GM12878 (cell line): ENCODE measurements around the gene VLDLR. TPM values are rescaled to one million over a fixed set of nuclear protein-coding genes. Genes with fewer than 3 reads are reported as not detected.

Experiments
- ATAC-seq: fragments of 200-7000 bp; cut with Tn5 transposase; 3 replicates; pipeline ENCODE4 v1.9.1; 2020; ENCODE audit warnings: mild to moderate bottlenecking, moderate library complexity
- BruUV-seq: library from RNA; stranded (reverse); fragments of 400-500 nt; replicated peaks from 2 replicates; lab custom pipeline; 2021; lab: Mats Ljungman, UMichigan
- CTCF ChIA-PET: fragments of 300-600 bp; sonication (Branson Sonifier 250); formaldehyde crosslinking; extraction: SDS; loops from one replicate; lab custom pipeline; 2021; ENCODE audit warnings: inconsistent platforms; lab: Yijun Ruan, JAX
- POLR2A ChIA-PET: fragments of 350-600 bp; formaldehyde crosslinking; extraction: SDS; loops from one replicate; lab custom pipeline; 2021; ENCODE audit warnings: inconsistent platforms; lab: Charles Lee
- RAD21 ChIA-PET: fragments of 300-600 bp; sonication (Branson Sonifier 250); formaldehyde crosslinking; loops from one replicate; lab custom pipeline; 2023; ENCODE audit warnings: antibody characterized with exemption; ENCODE audit not compliant: unreplicated experiment; lab: Charles Lee
- SMC1A ChIA-PET: fragments of 300-600 bp; sonication (Branson Sonifier 250); formaldehyde crosslinking; loops from one replicate; lab custom pipeline; 2023; ENCODE audit not compliant: unreplicated experiment, uncharacterized antibody; lab: Charles Lee
- DNase-seq: peaks from one replicate; pipeline ENCODE4 v3.0.0-alpha.2; 2011; ENCODE audit warnings: low read depth, low spot score
- FAIRE-seq: peaks from 3 replicates; lab custom pipeline; 2011; peaks lifted over from hg19 to GRCh38; lab: Jason Lieb, UNC
- H2AFZ ChIP-seq: 2 replicates; pipeline ENCODE4 v1.6.0; 2011; ENCODE audit warnings: low read depth, low read length, control low read depth; ENCODE audit not compliant: control insufficient read depth
- H3K27ac ChIP-seq: 2 replicates; pipeline ENCODE4 v1.5.1; 2011; ENCODE audit warnings: control low read depth; ENCODE audit not compliant: control insufficient read depth, insufficient read depth
- H3K27me3 ChIP-seq, 2 experiments: replicated peaks in 1 of 2; 2 replicates each; pipeline versions ENCODE4 v1.6.0 to v1.6.1; 2011; ENCODE audit warnings: low read length in 1 of 2; ENCODE audit not compliant: control insufficient read depth in 2 of 2, insufficient read depth in 2 of 2
- H3K36me3 ChIP-seq, 2 experiments: 2 replicates each; pipeline ENCODE4 v1.5.1; 2011; ENCODE audit warnings: low read length in 1 of 2; ENCODE audit not compliant: control insufficient read depth in 2 of 2, insufficient read depth in 2 of 2
- H3K4me1 ChIP-seq: 2 replicates; pipeline ENCODE4 v1.6.1; 2011; ENCODE audit warnings: mild to moderate bottlenecking, low read length, moderate library complexity, mixed read lengths; ENCODE audit not compliant: control insufficient read depth, insufficient read depth
- H3K4me2 ChIP-seq: 2 replicates; pipeline ENCODE4 v1.6.0; 2011; ENCODE audit warnings: control low read depth; ENCODE audit not compliant: control insufficient read depth, insufficient read depth
- H3K4me3 ChIP-seq: fragments of 200-600 bp; sonication (generic); 2 replicates; pipeline ENCODE4 v1.5.1; 2016
- H3K79me2 ChIP-seq: 2 replicates; pipeline ENCODE4 v1.6.0; 2011; ENCODE audit warnings: low read length; ENCODE audit not compliant: control insufficient read depth, insufficient read depth
- H3K9ac ChIP-seq: 2 replicates; pipeline ENCODE4 v1.8.0; 2011; ENCODE audit warnings: low read length, control low read depth, mixed read lengths; ENCODE audit not compliant: control insufficient read depth, insufficient read depth
- H3K9me3 ChIP-seq: replicated peaks from 3 replicates; pipeline ENCODE4 v1.5.1; 2011; ENCODE audit warnings: mild to moderate bottlenecking, low read length; ENCODE audit not compliant: control insufficient read depth, insufficient read depth
- H4K20me1 ChIP-seq: 2 replicates; pipeline ENCODE4 v1.6.0; 2011; ENCODE audit not compliant: control insufficient read depth, insufficient read depth
- SMAD1 ChIP-seq: fragments of 450-650 bp; IDR thresholded peaks from 2 replicates; pipeline ENCODE4 v1.6.1; 2018; ENCODE audit warnings: mild to moderate bottlenecking, low read depth; ENCODE audit not compliant: partially characterized antibody
- TAF1 ChIP-seq: IDR thresholded peaks from 2 replicates; pipeline ENCODE4 v1.6.1; 2011; ENCODE audit warnings: mild to moderate bottlenecking, low read depth, low read length, borderline replicate concordance
- TBL1XR1 ChIP-seq: IDR thresholded peaks from 2 replicates; pipeline ENCODE4 v1.6.1; 2012; ENCODE audit warnings: low read depth, low read length, improper control_type of control experiment
- WGBS: methylation state at CpG from one replicate; pipeline ENCODE4 v1.1.6; 2016; ENCODE audit warnings: low lambda C conversion rate; ENCODE audit not compliant: insufficient replicate concordance, insufficient coverage; ENCODE audit errors: missing lambda C conversion rate; 5-methylcytosine and 5-hydroxymethylcytosine counted together
- in situ Hi-C: fragments of 300-500 bp; cut with MboI; formaldehyde crosslinking; loops from 9 replicates; pipeline ENCODE4 v1.14.3; 2018; ENCODE audit warnings: mixed read lengths
- intact Hi-C: fragments of 100-400 bp; cut with micrococcal nuclease; formaldehyde crosslinking; loops from one replicate; pipeline ENCODE4 v1.14.2; 2022; ENCODE audit not compliant: unreplicated experiment
- polyA plus RNA-seq, 11 experiments: library from polyadenylated mRNA; depleted of rRNA in 4 of 11; unstranded in 6 of 11; stranded (reverse) in 5 of 11; fragments of >200 nt; fragmentation: Nextera tagmentation in 4 of 11; fragmentation: Illumina TruSeq in 1 of 11; extraction: Ambion mirVana in 4 of 11; extraction: Trizol in 1 of 11; gene quantifications; 1 replicate in 1 of 11; 2 replicates in 10 of 11; pipeline versions ENCODE4 v1.2.1 to v1.2.3, GENCODE V29; 2011 to 2016; ENCODE audit warnings: inconsistent platforms in 2 of 11, missing spikeins in 2 of 11, low read depth in 1 of 11
- total RNA-seq, 4 experiments: library from RNA; depleted of rRNA in 3 of 4; stranded (reverse); fragments of >200 nt in 3 of 4; fragmentation: Illumina TruSeq in 1 of 4; extraction: Trizol in 1 of 4; gene quantifications; 2 replicates each; pipeline versions ENCODE4 v1.2.1 to v1.2.3, GENCODE V29; 2013 to 2021
- TF ChIP-seq, protein P1 (sequence below): fragments of 450-650 bp; IDR thresholded peaks from 2 replicates; pipeline ENCODE4 v1.6.1; 2017; ENCODE audit warnings: mild to moderate bottlenecking, moderate library complexity
- TF ChIP-seq, protein P2 (sequence below): IDR thresholded peaks from 2 replicates; pipeline ENCODE4 v1.6.1; 2012; ENCODE audit warnings: mild to moderate bottlenecking, low read depth, low read length

Gene VLDLR
- total and polyA plus RNA-seq, 10 of the 15 experiments (the other 5 are each of a cell fraction or from before 2014, with no cell fraction given): 0.14 to 5.9 (median 0.57) TPM

DNA sequence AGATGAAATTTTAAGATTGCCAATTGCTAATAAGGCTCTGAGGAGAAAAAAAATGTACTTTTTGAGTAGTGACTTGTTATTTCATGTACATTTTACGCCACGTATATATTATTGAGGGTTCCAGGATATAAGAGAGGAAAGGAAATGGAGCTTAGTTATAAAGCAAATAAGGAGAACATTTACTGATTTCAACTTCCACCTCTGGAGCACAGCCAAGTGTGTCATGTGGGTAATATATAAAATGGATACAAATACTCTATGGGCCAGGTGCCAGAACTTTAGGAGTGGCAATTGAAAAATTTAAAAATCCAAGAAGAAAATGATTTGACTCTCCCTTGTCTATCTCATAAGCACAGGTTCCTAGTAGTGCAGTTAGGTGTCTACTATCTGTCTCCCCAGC is 45.0 kb upstream of the VLDLR start:
- TF ChIP-seq TBL1XR1 (no peak), TAF1 (no peak), SMAD1 (no peak)
- TF ChIP-seq, protein P1, sequence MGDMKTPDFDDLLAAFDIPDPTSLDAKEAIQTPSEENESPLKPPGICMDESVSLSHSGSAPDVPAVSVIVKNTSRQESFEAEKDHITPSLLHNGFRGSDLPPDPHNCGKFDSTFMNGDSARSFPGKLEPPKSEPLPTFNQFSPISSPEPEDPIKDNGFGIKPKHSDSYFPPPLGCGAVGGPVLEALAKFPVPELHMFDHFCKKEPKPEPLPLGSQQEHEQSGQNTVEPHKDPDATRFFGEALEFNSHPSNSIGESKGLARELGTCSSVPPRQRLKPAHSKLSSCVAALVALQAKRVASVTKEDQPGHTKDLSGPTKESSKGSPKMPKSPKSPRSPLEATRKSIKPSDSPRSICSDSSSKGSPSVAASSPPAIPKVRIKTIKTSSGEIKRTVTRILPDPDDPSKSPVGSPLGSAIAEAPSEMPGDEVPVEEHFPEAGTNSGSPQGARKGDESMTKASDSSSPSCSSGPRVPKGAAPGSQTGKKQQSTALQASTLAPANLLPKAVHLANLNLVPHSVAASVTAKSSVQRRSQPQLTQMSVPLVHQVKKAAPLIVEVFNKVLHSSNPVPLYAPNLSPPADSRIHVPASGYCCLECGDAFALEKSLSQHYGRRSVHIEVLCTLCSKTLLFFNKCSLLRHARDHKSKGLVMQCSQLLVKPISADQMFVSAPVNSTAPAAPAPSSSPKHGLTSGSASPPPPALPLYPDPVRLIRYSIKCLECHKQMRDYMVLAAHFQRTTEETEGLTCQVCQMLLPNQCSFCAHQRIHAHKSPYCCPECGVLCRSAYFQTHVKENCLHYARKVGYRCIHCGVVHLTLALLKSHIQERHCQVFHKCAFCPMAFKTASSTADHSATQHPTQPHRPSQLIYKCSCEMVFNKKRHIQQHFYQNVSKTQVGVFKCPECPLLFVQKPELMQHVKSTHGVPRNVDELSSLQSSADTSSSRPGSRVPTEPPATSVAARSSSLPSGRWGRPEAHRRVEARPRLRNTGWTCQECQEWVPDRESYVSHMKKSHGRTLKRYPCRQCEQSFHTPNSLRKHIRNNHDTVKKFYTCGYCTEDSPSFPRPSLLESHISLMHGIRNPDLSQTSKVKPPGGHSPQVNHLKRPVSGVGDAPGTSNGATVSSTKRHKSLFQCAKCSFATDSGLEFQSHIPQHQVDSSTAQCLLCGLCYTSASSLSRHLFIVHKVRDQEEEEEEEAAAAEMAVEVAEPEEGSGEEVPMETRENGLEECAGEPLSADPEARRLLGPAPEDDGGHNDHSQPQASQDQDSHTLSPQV: no peak
- TF ChIP-seq, protein P2, sequence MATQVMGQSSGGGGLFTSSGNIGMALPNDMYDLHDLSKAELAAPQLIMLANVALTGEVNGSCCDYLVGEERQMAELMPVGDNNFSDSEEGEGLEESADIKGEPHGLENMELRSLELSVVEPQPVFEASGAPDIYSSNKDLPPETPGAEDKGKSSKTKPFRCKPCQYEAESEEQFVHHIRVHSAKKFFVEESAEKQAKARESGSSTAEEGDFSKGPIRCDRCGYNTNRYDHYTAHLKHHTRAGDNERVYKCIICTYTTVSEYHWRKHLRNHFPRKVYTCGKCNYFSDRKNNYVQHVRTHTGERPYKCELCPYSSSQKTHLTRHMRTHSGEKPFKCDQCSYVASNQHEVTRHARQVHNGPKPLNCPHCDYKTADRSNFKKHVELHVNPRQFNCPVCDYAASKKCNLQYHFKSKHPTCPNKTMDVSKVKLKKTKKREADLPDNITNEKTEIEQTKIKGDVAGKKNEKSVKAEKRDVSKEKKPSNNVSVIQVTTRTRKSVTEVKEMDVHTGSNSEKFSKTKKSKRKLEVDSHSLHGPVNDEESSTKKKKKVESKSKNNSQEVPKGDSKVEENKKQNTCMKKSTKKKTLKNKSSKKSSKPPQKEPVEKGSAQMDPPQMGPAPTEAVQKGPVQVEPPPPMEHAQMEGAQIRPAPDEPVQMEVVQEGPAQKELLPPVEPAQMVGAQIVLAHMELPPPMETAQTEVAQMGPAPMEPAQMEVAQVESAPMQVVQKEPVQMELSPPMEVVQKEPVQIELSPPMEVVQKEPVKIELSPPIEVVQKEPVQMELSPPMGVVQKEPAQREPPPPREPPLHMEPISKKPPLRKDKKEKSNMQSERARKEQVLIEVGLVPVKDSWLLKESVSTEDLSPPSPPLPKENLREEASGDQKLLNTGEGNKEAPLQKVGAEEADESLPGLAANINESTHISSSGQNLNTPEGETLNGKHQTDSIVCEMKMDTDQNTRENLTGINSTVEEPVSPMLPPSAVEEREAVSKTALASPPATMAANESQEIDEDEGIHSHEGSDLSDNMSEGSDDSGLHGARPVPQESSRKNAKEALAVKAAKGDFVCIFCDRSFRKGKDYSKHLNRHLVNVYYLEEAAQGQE: no peak

More for the DNA sequence above, 45.0 kb upstream of the VLDLR start:
- Histone ChIP-seq H3K4me2 (no peak overlapping the region), H3K4me3 (no peak overlapping the region), H3K36me3 (no peaks in the 10 kb centered on the region), H3K27ac (no peak overlapping the region), H3K4me1 (no peaks in the 10 kb centered on the region), H3K79me2 (no peaks in the 10 kb centered on the region), H3K9ac (no peak overlapping the region), H2AFZ (no peak overlapping the region), H4K20me1 (no peaks in the 10 kb centered on the region), H3K9me3 (no peaks in the 10 kb centered on the region), H3K27me3 (no peaks in the 10 kb centered on the region)
- ChIA-PET CTCF (interaction anchor here (0.6 kb wide), 1 partner anchor 58 kb away, joined by 4 read pairs; no protein-coding TSS in a partner anchor), RAD21 (interaction anchor here (1.1 kb wide), 1 partner anchor 234 kb away, joined by 3 read pairs; no protein-coding TSS in a partner anchor), SMC1A (interaction anchor here (1.7 to 1.8 kb wide), 2 partner anchors 22 to 151 kb away, joined by 4 read pairs; no protein-coding TSS in a partner anchor), POLR2A (no interaction called here)
- no TSS peak for BruUV-seq
- in situ Hi-C loops: no loop called here
- FAIRE-seq: no peak
- no peak for DNase-seq
- no peak for ATAC-seq
- 37% methylated on average over 2 of the region's 2 CpGs for WGBS
- intact Hi-C loops: no loop called here
